GM12878 (cell line): Measurements from ENCODE around the gene KIF26A. TPM values are rescaled to one million over a fixed set of nuclear protein-coding genes. Genes with fewer than 3 reads are reported as not detected.

Source experiments
- ATAC-seq: fragments of 200-7000 bp; cut with Tn5 transposase; 3 replicates; pipeline ENCODE4 v1.9.1; 2020; ENCODE audit warnings: mild to moderate bottlenecking, moderate library complexity
- BruUV-seq: library from RNA; stranded (reverse); fragments of 400-500 nt; replicated peaks from 2 replicates; lab custom pipeline; 2021; lab: Mats Ljungman, UMichigan
- CTCF ChIA-PET: fragments of 300-600 bp; sonication (Branson Sonifier 250); formaldehyde crosslinking; extraction: SDS; loops from one replicate; lab custom pipeline; 2021; ENCODE audit warnings: inconsistent platforms; lab: Yijun Ruan, JAX
- POLR2A ChIA-PET: fragments of 350-600 bp; formaldehyde crosslinking; extraction: SDS; loops from one replicate; lab custom pipeline; 2021; ENCODE audit warnings: inconsistent platforms; lab: Charles Lee
- RAD21 ChIA-PET: fragments of 300-600 bp; sonication (Branson Sonifier 250); formaldehyde crosslinking; loops from one replicate; lab custom pipeline; 2023; ENCODE audit warnings: antibody characterized with exemption; ENCODE audit not compliant: unreplicated experiment; lab: Charles Lee
- SMC1A ChIA-PET: fragments of 300-600 bp; sonication (Branson Sonifier 250); formaldehyde crosslinking; loops from one replicate; lab custom pipeline; 2023; ENCODE audit not compliant: unreplicated experiment, uncharacterized antibody; lab: Charles Lee
- DNase-seq: peaks from one replicate; pipeline ENCODE4 v3.0.0-alpha.2; 2011; ENCODE audit warnings: low read depth, low spot score
- FAIRE-seq: peaks from 3 replicates; lab custom pipeline; 2011; peaks lifted over from hg19 to GRCh38; lab: Jason Lieb, UNC
- H2AFZ ChIP-seq: 2 replicates; pipeline ENCODE4 v1.6.0; 2011; ENCODE audit warnings: low read depth, low read length, control low read depth; ENCODE audit not compliant: control insufficient read depth
- H3K27ac ChIP-seq: 2 replicates; pipeline ENCODE4 v1.5.1; 2011; ENCODE audit warnings: control low read depth; ENCODE audit not compliant: control insufficient read depth, insufficient read depth
- H3K27me3 ChIP-seq, 2 experiments: replicated peaks in 1 of 2; 2 replicates each; pipeline versions ENCODE4 v1.6.0 to v1.6.1; 2011; ENCODE audit warnings: low read length in 1 of 2; ENCODE audit not compliant: control insufficient read depth in 2 of 2, insufficient read depth in 2 of 2
- H3K36me3 ChIP-seq, 2 experiments: 2 replicates each; pipeline ENCODE4 v1.5.1; 2011; ENCODE audit warnings: low read length in 1 of 2; ENCODE audit not compliant: control insufficient read depth in 2 of 2, insufficient read depth in 2 of 2
- H3K4me1 ChIP-seq: 2 replicates; pipeline ENCODE4 v1.6.1; 2011; ENCODE audit warnings: mild to moderate bottlenecking, low read length, moderate library complexity, mixed read lengths; ENCODE audit not compliant: control insufficient read depth, insufficient read depth
- H3K4me2 ChIP-seq: 2 replicates; pipeline ENCODE4 v1.6.0; 2011; ENCODE audit warnings: control low read depth; ENCODE audit not compliant: control insufficient read depth, insufficient read depth
- H3K4me3 ChIP-seq: fragments of 200-600 bp; sonication (generic); 2 replicates; pipeline ENCODE4 v1.5.1; 2016
- H3K79me2 ChIP-seq: 2 replicates; pipeline ENCODE4 v1.6.0; 2011; ENCODE audit warnings: low read length; ENCODE audit not compliant: control insufficient read depth, insufficient read depth
- H3K9ac ChIP-seq: 2 replicates; pipeline ENCODE4 v1.8.0; 2011; ENCODE audit warnings: low read length, control low read depth, mixed read lengths; ENCODE audit not compliant: control insufficient read depth, insufficient read depth
- H3K9me3 ChIP-seq: replicated peaks from 3 replicates; pipeline ENCODE4 v1.5.1; 2011; ENCODE audit warnings: mild to moderate bottlenecking, low read length; ENCODE audit not compliant: control insufficient read depth, insufficient read depth
- H4K20me1 ChIP-seq: 2 replicates; pipeline ENCODE4 v1.6.0; 2011; ENCODE audit not compliant: control insufficient read depth, insufficient read depth
- BMI1 ChIP-seq: fragments of 450-650 bp; IDR thresholded peaks from 2 replicates; pipeline ENCODE4 v1.6.1; 2016; ENCODE audit warnings: mild to moderate bottlenecking, moderate library complexity, borderline replicate concordance
- CBFB ChIP-seq: IDR thresholded peaks from 2 replicates; pipeline ENCODE4 v1.6.1; 2016; ENCODE audit warnings: antibody characterized with exemption, low read depth
- CBX3 ChIP-seq: fragments of 200-600 bp; sonication (generic); IDR thresholded peaks from 2 replicates; pipeline ENCODE4 v1.6.1; 2016; ENCODE audit warnings: low read depth, borderline replicate concordance
- ETV6 ChIP-seq, 2 experiments: fragments of 450-650 bp in 1 of 2; IDR thresholded peaks in 1 of 2; conservative IDR thresholded peaks in 1 of 2; 2 replicates each; pipeline ENCODE4 v1.6.1; 2014; ENCODE audit warnings: antibody characterized with exemption in 1 of 2, borderline replicate concordance in 1 of 2, low read depth in 1 of 2, mild to moderate bottlenecking in 1 of 2, moderate library complexity in 1 of 2
- GABPA ChIP-seq: IDR thresholded peaks from 2 replicates; pipeline ENCODE4 v1.6.1; 2014; ENCODE audit warnings: antibody characterized with exemption, low read depth, mild to moderate bottlenecking, inconsistent platforms
- HDAC6 ChIP-seq: fragments of 200-600 bp; sonication (generic); IDR thresholded peaks from one replicate; pipeline ENCODE4 v1.8.0; 2017; ENCODE audit warnings: antibody characterized with exemption; ENCODE audit not compliant: unreplicated experiment
- HDGF ChIP-seq: fragments of 450-650 bp; IDR thresholded peaks from 2 replicates; pipeline ENCODE4 v1.6.1; 2016; ENCODE audit warnings: antibody characterized with exemption
- IRF5 ChIP-seq: fragments of 450-650 bp; IDR thresholded peaks from 2 replicates; pipeline ENCODE4 v1.6.1; 2017; ENCODE audit warnings: borderline replicate concordance
- KAT2A ChIP-seq: conservative IDR thresholded peaks from 2 replicates; pipeline ENCODE4 v1.6.1; 2011; ENCODE audit warnings: low read depth, low read length; ENCODE audit not compliant: control insufficient read depth
- MXI1 ChIP-seq: fragments of 150-350 bp; IDR thresholded peaks from 2 replicates; pipeline ENCODE4 v1.6.1; 2011; ENCODE audit warnings: low read depth, mild to moderate bottlenecking, inconsistent platforms, low read length, improper control_type of control experiment
- MYC ChIP-seq: IDR thresholded peaks from 2 replicates; pipeline ENCODE4 v1.6.1; 2011; ENCODE audit warnings: mild to moderate bottlenecking, low read length, moderate library complexity, inconsistent platforms; ENCODE audit not compliant: insufficient read depth, insufficient replicate concordance, insufficient read length, severe bottlenecking
- SREBF2 ChIP-seq: IDR thresholded peaks from 2 replicates; pipeline ENCODE4 v1.6.1; 2012; ENCODE audit warnings: mild to moderate bottlenecking, low read length
- SRF ChIP-seq, 2 experiments: IDR thresholded peaks; 2 replicates each; pipeline ENCODE4 v1.6.1; 2011; ENCODE audit warnings: low read depth in 2 of 2, low read length in 2 of 2, mild to moderate bottlenecking in 1 of 2, moderate library complexity in 1 of 2
- STAT3 ChIP-seq: IDR thresholded peaks from 2 replicates; pipeline ENCODE4 v1.6.1; 2011; ENCODE audit warnings: low read depth, low read length, improper control_type of control experiment
- WRNIP1 ChIP-seq: IDR thresholded peaks from 2 replicates; pipeline ENCODE4 v1.6.1; 2011; ENCODE audit warnings: low read depth, low read length, improper control_type of control experiment, borderline replicate concordance
- ZNF592 ChIP-seq: fragments of 450-650 bp; IDR thresholded peaks from 2 replicates; pipeline ENCODE4 v1.6.1; 2017; ENCODE audit warnings: mild to moderate bottlenecking, moderate library complexity
- WGBS: methylation state at CpG from one replicate; pipeline ENCODE4 v1.1.6; 2016; ENCODE audit warnings: low lambda C conversion rate; ENCODE audit not compliant: insufficient replicate concordance, insufficient coverage; ENCODE audit errors: missing lambda C conversion rate; 5-methylcytosine and 5-hydroxymethylcytosine counted together
- in situ Hi-C: fragments of 300-500 bp; cut with MboI; formaldehyde crosslinking; loops from 9 replicates; pipeline ENCODE4 v1.14.3; 2018; ENCODE audit warnings: mixed read lengths
- intact Hi-C: fragments of 100-400 bp; cut with micrococcal nuclease; formaldehyde crosslinking; loops from one replicate; pipeline ENCODE4 v1.14.2; 2022; ENCODE audit not compliant: unreplicated experiment
- polyA plus RNA-seq, 11 experiments: library from polyadenylated mRNA; depleted of rRNA in 4 of 11; unstranded in 6 of 11; stranded (reverse) in 5 of 11; fragments of >200 nt; fragmentation: Nextera tagmentation in 4 of 11; fragmentation: Illumina TruSeq in 1 of 11; extraction: Ambion mirVana in 4 of 11; extraction: Trizol in 1 of 11; gene quantifications; 1 replicate in 1 of 11; 2 replicates in 10 of 11; pipeline versions ENCODE4 v1.2.1 to v1.2.3, GENCODE V29; 2011 to 2016; ENCODE audit warnings: inconsistent platforms in 2 of 11, missing spikeins in 2 of 11, low read depth in 1 of 11
- total RNA-seq, 4 experiments: library from RNA; depleted of rRNA in 3 of 4; stranded (reverse); fragments of >200 nt in 3 of 4; fragmentation: Illumina TruSeq in 1 of 4; extraction: Trizol in 1 of 4; gene quantifications; 2 replicates each; pipeline versions ENCODE4 v1.2.1 to v1.2.3, GENCODE V29; 2013 to 2021

Gene KIF26A
- total and polyA plus RNA-seq, 10 of the 15 experiments (the other 5 are each of a cell fraction or from before 2014, with no cell fraction given) = 0.05 TPM; not detected in 9

GRCh38 chr14:104135904-104136471 is 2.4 kb upstream of the KIF26A start (continued):
- TF ChIP-seq MYC (no peak), CBX3 (no peak), KAT2A (no peak), HDAC6 (no peak), GABPA (no peak), CBFB (no peak), MXI1 (no peak), SREBF2 (no peak), BMI1 (no peak)

GRCh38 chr14:104136472-104137296 is 1.7 kb upstream of the KIF26A start:
- H3K9ac ChIP-seq = no peak overlapping the region
- H3K4me1 ChIP-seq = no peaks in the 10 kb centered on the region
- BruUV-seq = no TSS peak
- H3K27ac ChIP-seq = no peak overlapping the region
- no peaks in the 10 kb centered on the region for H3K36me3 ChIP-seq
- no peak overlapping the region for H3K4me2 ChIP-seq
- DNase-seq (no peak), ATAC-seq (no peak), FAIRE-seq (no peak)
- no peaks in the 10 kb centered on the region for H4K20me1 ChIP-seq
- no peaks in the 10 kb centered on the region; the same call in 2 of the 3 replicates for H3K9me3 ChIP-seq
- no peaks in the 10 kb centered on the region for H3K79me2 ChIP-seq
- intact Hi-C loops (loop anchor here (1.0 to 2.0 kb wide), 2 partner anchors 428 to 504 kb away; no protein-coding TSS in a partner anchor), in situ Hi-C loops (loop anchor here (5.0 kb wide), 1 partner anchor 59 kb away; no protein-coding TSS in a partner anchor)
- H3K4me3 ChIP-seq = no peak overlapping the region
- ChIA-PET CTCF (no interaction called here), SMC1A (no interaction called here), POLR2A (no interaction called here), RAD21 (no interaction called here)
- no peak overlapping the region for H2AFZ ChIP-seq
- 9% methylated on average over 67 of the region's 77 CpGs for WGBS
- peaks cover 10 to 15% of the 10 kb centered on the region in 2 experiments; a peak in 3 of 4 replicates for H3K27me3 ChIP-seq
- TF ChIP-seq SRF (IDR thresholded peaks at IDR 0.05; ENCODE audit: low read depth in 2 of 2, low read length in 2 of 2) (no peak), ETV6 (conservative IDR thresholded peaks at IDR 0.05 in 1 of 2, IDR thresholded peaks at IDR 0.05 in 1 of 2; ENCODE audit: borderline replicate concordance in 1 of 2, low read depth in 1 of 2) (no peak), ZNF592 (no peak), HDGF (no peak), IRF5 (no peak), WRNIP1 (no peak), STAT3 (no peak)
